ENCODE results near the gene KCNK3.
"Not testable (repeated sequence)": the region's sequence is repeated elsewhere in the genome, so short reads cannot be mapped to it uniquely, and the experiment has no call there.

Gene KCNK3

DNA sequence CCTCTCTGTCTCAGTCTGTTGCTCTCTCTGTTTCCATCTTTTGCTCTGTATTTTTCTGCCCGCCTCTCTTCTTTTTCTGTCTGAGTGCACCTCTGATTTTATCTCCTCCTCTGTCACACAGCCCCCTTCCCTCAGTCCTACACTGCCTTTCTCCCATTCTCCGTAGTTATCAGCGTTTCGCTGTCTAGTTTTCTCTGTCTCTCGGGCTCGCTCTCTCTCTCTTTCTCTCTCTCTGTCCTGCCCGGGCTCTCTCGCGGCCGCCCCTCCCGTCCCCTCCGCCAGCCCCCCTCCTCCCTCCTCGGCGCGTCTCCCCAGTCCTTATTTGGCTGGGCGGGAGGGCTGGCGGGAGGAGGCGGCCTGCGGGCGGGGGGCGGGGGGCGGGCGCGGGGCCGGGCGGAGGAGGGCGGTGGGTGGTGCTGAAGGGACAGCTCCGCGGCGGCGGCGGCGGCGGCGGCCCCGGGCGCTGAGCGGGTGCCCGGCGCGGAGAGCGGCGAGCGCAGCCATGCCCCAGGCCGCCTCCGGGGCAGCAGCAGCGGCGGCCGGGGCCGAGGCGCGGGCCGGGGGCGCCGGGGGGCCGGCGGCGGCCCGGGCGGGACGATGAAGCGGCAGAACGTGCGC, at the start of gene KCNK3:
KCNK3 (plus strand) TSS at position 444 of the 618 bp plus-strand sequence; CDS start at position 598, 154 bp downstream.
- peak in 2 of 3 donors; percentile 45 to 77 for DNase-seq

DNA sequence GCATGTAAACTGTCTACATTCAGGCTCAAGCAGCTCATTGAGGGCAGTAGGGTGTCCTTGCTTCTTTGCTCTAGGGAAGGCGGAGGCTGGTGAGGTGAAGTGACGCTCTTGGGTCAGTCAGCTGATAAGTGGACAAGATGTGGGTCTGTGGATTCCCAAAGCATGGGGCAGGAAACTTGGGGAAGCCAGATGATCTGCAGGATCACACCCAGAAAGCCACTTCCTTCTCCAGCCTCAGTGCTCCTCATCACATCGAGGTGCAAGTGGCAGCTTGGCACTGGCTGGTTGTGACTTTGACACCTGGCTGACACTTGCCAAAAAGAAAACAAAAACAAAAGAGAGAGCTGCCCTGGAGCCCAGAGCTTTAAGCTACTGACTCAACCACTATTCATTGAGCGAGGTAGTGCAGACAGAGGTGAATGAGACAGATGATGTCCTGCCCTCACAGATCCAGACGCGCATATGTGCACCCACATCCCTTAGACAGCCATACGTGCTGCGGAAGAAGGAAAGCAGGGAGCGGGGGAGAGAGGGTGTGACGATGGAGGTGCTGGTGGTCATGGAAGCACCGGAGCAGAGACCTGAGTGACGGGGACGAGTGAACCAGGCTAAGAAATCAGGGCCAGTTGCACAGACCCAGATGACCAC, 48.2 kb upstream of the KCNK3 start:
- DNase-seq: no peak

DNA sequence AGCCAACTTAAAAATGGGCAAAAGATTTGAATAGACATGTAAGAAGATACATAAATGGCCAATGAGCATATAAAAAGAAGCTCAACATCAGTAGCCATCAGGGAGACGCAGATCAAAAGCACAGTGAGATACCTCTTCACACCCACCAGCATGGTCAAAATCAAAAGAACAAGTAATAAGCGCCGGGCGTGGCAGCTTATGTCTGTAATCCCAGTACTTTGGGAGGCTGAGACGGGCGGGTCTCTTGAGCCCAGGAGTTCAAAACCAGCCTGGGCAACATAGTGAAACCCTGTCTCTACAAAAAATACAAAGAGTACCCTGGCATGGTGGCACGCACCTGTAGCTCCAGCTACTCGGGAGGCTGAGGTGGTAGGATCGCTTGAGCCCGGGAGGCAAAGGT, 46.8 kb upstream of the KCNK3 start:
- DNase-seq: no peak

DNA sequence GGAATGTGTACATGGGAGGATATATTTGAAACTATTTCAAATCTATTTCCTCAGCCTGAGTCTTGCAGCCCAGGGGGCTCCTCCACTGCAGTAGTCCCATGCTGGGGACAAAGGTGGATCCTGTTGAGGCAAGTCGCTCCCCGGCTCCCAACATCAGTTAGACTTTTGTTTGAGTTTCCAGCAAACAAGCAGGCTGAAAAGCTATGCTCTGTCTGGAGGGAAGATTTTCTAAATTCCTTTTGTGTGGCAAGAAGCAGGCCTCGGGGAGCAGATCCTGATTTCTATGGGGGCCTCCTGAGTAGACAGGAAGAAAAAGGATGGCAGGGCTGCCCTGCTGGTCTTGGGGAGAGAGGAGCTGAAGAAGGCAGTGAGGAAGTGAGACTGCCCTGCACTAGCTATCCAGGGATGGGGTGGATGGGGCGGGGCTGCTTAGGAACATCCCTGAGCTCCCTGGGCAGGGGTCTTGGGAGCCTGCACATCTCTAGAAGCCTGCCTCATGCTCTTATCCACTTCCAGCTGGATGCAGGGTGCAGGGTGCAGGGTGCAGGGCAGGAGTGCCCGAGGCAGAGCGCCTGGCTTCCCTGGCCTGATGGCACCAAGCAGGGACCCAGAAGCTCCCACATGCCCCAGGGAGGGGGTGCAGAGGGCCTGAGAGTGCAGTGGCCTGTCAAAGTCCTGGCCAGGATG, 45.4 kb upstream of the KCNK3 start:
- no peak for DNase-seq

DNA sequence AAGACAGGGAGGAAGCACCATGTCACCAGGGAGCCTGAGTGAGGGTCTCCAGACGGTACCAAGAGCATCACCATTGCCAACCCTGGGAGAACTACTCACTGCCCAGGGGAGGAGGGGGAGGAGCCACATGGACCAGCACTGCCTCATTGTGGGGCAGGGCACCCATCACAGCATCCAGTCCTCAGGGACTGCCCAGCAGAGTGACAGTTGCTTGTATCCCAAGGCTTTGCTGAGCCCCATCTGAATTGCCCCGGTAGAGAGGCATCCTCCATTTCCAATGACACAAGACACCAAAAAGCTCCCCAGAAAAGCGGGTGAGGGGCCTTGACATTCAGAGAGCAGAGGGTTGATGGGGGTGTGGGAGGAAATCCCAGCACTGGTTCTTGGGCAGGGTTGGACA, 44.5 kb upstream of the KCNK3 start:
- DNase-seq: no peak

DNA sequence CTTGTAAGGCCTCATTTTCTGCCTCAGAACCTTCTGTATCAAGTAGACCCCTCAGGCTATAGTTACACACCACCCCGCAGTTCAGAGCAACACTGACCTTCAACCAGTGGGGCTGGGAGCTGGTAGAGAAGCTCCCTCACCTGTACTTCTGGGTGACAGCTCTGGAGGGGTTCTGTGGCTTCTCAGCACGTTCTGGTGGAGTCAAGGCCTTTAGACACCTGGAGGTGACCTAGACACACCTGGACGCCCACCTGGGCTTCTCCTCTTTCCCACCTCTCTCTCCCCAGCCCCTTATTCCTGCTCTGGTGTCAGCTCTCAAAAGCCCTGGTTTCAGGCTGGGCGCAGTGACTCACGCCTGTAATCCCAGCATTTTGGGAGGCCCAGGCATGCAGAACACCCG, 44.0 kb upstream of the KCNK3 start:
- no peak for DNase-seq

DNA sequence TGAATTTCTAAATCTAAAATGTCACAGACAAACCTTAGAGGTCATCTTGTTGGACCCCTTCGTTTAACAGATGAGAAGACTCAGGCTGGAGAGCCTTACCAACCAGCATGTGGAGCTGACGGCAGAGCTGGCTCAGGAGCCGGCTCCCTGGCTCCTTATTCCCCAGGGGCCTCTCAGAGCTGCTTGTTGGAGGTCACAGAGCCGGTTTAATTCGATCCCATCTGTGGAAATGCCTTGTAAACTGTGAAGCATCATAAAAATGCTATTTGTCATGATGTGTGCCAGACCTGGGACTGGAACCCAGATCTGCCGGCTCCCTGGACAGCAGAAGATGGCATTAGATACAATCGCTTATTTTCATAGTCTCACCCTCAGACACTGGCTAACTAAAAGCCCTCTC, 43.2 kb upstream of the KCNK3 start:
- DNase-seq: no peak

DNA sequence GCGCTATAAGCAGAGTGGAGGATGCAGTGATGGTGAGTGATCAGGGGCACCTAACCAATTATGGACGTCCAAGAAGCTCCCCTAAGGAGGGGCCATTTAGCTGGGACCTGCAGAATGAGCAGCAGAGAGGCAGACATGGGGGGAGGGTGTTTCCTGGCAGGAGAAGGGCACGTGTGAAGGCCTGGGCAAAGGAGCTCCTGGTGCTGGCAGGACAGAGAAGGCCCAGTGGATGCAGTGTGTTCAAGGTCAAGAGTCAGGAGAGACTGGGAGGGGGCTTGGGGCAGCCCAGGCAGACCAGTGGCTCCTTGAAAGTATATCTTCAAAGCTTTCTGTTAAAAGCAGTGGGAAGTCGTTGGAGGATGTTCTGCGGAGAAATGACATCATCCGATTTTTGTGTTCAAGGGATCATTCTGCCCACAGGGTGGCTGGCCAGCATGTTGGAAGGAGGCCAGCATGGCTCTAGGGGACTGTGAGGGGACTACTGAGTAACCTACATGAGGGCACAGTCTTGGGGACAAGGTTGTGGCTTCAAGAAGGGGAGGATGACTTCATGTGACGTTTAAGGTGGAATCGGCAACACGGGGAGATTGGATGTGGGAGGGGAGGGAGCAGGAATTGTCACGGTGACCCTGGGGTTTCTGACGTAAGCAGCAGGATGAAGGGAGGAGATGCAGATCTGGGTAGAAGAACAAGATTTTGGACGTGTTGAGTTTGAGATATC, 42.4 kb upstream of the KCNK3 start:
- DNase-seq: no peak

DNA sequence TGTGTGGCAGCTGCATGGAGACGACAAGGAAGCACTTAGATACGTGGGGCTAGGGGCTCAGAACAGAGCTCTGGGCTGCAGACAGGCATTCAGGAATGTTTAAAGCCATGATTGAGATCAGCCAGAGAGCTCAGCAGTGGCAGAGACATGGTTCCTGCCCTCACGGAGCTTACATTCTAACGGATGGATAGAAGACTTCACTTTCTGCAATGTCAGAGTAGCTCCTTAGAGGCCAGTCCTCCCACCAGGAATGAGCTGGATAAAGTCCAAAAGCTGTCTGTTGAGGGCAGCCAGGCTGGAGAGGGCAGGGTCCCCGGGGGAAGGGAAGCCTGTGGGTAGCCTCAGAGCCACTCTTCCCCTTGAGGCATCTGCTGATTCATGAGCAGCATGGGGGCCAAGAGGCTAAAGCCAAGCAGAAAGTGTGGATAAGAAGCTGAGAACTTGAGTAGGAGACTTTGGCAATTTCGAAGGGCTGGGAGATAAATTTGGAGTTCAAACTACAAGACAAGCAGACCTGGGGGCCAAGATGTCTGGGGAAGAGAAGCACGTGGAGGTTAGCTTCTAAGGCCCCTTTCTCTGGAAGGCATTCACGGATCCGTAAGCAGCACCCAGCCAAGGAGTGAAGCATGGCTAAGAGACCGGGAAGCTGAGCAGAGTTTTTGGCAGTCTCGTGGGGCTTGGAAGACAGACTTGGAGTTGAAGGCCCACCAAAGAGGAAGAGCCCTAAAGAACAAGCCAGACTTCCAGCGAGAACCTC, 41.6 kb upstream of the KCNK3 start:
- no peak for DNase-seq

DNA sequence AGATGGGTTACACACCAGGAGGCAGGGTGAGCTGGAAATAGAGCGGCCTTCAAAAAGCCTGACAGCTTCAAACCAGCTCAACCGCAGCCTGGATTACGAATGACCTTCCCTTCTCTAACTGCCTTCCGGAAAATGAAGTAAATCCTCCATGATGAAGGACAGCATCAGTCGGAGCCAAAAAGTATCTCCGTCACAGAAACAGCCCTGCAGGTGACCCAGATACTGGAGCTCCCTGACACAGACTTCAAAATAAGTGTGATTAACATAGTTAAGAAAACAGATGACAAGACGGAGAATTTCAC, 41.1 kb upstream of the KCNK3 start:
- DNase-seq: no peak

DNA sequence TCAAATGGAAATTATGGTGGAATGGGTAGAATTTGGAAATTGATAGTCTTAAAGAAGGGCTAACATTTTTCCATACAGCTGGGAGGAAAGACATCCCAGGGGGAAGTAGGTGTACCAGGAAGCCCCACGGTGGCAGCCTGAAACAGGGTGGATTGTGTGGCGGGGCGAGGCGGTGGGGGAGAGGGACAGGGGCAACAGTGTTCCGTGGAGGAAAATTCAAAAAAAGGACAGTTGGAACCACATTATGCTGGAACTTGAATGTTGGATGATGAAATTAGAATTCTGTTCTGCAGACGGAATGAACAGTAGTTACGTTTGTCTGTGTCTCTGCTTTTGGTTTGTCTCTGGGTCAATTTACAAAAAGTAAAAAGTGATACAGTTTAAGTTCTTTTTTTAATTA, 40.7 kb upstream of the KCNK3 start:
- DNase-seq: no peak

DNA sequence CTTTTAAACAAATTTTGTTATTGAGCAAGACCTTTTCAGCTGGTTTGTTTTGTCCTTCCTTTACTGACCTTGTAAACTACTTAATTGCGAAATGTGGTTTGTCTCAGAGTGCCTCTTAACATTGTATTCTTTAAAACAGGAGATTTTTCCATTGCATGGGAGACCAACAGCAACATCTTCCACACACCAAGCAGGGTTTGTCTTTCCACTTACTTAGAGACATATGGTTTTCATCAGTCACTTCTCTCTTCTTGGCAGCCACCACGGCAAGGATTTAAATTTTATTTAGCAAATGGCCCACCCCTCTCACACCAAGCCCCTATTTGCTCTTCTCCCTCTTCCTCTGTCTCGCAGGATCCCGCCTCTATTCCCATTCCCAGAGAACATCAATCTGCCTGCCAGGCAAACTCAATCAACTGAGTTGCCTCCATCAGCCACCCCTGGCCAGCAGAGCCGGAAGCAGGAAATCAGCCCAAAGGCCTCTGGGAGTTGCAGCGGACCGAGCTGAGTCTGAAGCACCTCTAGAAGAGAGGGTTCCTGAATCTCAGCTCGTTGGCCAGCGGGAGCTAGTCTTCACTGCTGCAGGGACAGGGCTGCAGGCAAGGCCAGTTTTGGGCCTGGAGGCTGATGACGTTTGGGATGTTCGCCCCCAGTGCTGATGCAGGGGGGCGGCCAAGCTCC, 40.0 kb upstream of the KCNK3 start:
- DNase-seq: peak; percentile 7 to 25 (median 21)

DNA sequence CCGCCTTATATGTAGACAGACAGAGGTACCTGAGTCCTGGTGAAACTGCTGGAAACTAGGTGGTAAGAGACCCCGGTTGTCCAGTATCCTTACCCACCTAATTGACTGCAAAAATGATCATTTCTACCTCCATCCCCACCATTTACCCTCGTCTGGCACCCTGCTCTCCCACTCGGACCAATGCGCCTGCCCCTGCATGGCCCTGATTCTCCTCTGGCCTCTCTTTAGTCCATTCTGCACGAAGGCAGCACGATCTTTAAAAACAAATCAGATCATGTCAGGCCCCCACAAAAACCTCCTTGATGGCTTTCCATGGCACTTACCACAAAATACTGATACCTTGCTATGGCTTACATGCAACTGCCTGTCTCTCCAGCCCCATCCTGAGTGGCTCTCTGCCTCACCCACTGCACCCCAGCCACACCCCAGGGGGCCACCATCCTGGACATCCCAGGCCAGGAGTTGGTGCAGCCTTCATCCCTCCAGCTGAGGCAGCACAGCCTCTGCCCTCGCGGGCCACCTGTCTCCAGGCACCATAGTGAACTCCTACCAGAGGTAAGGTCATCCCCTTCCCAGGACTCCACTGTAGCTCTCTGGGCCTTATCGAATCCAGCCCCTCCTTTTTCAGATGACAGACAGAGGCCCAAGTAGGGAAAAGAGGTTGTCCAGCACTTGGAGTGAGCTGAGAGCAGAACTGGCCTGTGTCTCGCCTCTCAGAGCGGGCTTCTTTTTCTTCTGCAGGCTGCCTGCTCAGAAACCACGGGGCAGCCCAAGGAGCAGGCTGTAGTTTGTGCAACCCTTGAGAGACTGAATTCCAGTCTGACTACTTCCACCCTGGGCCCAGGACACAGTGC, 39.1 kb upstream of the KCNK3 start:
- no peak for DNase-seq

DNA sequence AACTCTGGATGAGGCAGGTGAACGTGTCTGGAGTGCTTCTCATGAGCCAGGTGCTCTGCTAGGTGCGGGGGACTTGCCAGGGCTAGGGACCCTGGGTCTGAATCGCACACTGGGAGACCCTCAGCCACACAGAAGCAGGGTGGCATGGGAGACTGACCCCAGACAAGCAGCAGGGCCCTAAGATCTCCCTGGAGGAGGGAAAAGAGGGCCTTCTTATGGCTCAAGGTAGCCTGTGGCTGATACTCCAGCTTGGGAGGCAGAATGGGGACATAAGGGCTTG, 38.5 kb upstream of the KCNK3 start:
- DNase-seq: no peak

DNA sequence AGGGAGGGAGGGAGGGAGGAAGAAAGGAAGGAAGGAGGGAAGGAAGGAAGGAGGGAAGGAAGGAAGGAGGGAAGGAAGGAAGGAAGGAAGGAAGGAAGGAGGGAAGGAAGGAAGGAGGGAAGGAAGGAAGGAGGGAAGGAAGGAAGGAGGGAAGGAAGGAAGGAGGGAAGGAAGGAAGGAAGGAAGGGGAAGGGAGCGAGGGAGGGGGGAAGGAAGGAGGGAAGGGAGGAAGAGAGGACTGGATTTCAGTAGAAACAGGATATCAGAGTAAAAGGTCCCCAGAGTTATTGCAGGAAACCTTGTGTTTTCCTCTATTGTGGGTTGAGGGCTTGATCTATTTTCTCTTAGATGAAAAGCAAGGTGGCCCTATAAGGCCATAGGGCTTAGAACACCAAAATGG, 37.4 kb upstream of the KCNK3 start:
- DNase-seq: not testable (repeated sequence)

DNA sequence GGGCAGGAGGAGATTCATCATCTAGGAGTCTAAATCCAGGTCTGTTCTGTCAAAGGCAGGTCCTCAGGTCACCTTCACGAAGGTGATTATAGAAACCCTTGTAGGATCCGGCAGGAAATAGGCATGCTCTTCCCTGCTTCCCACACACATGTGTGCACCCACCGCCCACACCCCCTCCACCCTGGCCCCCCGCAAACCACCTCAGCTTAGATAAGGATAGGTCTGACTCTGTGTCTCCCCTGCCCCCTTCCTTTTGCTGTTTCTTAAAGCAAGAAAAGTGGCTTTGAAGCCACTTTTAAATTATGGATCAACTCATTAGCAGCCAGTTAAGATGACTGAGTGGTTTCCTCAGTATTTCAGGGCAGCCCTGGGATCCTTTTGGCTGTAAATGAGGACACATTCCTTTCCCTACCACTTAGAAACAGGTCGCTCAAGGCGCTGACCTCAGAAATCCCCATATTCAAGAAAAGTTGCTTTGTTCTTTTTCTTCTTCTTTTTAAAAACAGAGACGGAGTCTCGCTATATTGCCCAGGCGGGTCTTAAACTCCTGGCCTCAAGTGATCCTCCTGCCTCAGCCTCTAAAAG, 36.8 kb upstream of the KCNK3 start:
- no peak for DNase-seq

DNA sequence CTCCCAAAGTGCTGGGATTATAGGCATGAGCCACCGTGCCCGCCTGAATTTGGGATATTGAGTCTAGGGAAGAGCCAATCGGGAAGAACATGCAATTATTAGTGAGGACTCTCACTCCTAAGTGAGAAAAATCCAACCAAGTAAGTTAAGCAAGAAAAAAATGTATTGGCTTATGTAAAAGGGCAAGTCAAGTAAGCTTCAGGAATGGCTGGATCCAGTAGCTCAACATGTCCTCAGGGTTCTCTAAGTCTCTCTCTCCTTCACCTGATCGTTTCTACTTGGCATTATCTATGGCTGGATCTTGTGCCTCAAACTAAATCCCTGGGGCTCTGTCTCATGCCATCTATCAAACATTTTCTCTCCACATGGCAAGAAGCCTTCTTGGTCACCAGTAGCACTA, 35.3 kb upstream of the KCNK3 start:
- DNase-seq: no peak

DNA sequence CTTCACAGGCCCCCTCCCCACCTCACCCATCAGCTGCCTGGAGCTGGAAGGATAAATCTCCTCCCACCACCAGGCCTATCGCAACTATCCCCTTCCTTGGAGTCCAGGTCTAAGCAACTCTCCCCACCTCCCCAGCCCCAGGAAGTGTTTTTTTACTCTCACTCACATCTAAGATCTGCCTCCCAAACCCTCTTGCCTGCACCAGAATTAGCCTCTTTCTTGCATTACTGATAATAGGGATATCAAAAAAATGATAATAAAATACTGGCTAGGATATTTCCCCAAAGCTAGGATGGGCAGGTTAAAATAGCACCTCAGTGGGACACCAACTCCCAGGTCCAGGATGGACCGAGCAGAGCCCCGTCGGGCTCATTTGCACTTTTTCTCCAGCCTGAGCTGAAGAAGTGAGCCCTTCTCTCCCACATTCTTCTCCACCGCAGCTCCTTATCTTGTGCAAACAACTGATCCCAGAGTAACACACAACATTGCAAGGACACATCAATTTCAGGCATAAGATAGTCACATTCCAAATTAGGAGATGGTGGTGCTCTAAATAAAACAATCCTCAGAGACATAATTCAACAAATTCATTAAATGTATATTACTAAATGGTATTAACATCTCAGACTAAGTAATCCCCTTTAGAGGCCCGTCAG, 33.7 kb upstream of the KCNK3 start:
- no peak for DNase-seq

DNA sequence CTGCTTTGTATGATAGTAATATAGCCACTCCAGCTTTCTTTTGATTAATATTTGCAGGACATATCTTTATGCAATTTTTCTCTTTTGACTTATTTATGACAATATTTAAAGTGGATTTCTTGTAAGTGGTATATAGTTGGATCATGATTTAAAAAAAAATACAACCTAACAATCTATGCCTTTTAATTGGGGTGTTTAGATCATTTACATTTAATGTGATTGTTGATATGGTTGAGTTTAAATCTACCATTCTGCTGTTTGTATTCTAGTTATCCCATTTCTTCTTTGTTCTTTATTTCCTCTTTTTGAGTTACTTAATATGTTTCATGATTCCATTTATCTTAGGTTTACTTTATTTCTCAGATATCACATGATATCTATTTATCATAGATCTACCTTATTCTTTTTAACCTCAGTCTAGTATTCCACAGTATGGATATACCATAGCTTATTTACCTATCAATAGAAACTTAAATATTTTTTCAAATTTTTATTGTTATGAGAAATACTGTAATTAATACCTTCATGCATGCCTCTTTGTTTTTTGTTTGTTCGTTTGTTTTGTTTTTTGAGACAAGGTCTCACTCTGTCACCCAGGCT, 32.1 kb upstream of the KCNK3 start:
- DNase-seq: no peak

DNA sequence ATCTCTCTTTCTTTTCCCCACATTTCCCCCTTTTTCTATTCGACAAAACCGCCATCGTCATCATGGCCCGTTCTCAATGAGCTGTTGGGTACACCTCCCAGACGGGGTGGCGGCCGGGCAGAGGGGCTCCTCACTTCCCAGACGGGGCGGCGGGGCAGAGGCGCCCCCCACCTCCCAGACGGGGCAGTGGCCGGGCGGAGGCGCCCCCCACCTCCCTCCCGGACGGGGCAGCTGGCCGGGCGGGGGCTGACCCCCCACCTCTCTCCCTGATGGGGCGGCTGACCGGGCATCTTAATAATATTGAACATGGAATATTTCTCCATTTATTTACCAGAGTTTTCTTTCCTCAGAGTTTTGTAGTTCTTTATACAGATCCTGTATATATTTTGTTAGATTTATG, 27.2 kb upstream of the KCNK3 start:
- DNase-seq: not testable (repeated sequence)
